Measurements from ENCODE around the gene CCDC136. TPM values are rescaled to one million over a fixed set of nuclear protein-coding genes. Genes with fewer than 3 reads are reported as not detected.

Gene CCDC136
- total RNA-seq, 2 experiments from 2014 or later, result 8.8 to 8.9 TPM

- POLR2A ChIA-PET, result no interaction called here
- H3K4me3 Mint-ChIP-seq, result no peak overlapping the region
- intact Hi-C loops (cut with micrococcal nuclease), result loop anchor here (10.0 kb wide), 2 partner anchors 412 to 442 kb away; partner anchors contain the start of gene HILPDA
Observed at GRCh38 chr7:128867241-128867640, 75.5 kb downstream of the CCDC136 start.

GRCh38 chr7:128867842-128868623 lies 76.3 kb downstream of the CCDC136 start:
- peaks cover 3% of the 10 kb centered on the region for H3K27me3 Mint-ChIP-seq
- no peak for DNase-seq
- no peak overlapping the region for H3K27ac Mint-ChIP-seq
- CTCF ChIA-PET, result interaction anchor here (0.7 to 1.3 kb wide), 4 partner anchors 16 to 351 kb away, joined by 3 read pairs; no protein-coding TSS in a partner anchor
- POLR2A ChIA-PET, result no interaction called here
- no peaks in the 10 kb centered on the region for H3K9me3 Mint-ChIP-seq
- peaks cover 7% of the 10 kb centered on the region for H3K36me3 Mint-ChIP-seq
- peak overlapping the region; percentile 43 for H3K4me3 Mint-ChIP-seq
- peaks cover 17% of the 10 kb centered on the region for H3K4me1 Mint-ChIP-seq (ENCODE audit: low read depth)
- intact Hi-C loops (cut with micrococcal nuclease), result loop anchor here (10.0 kb wide), 2 partner anchors 413 to 443 kb away; partner anchors contain the start of gene HILPDA

More at GRCh38 chr7:128867241-128867640, 75.5 kb downstream of the CCDC136 start:
- H3K4me1 Mint-ChIP-seq (ENCODE audit: low read depth), result peaks cover 21% of the 10 kb centered on the region
- peaks cover 4% of the 10 kb centered on the region for H3K27me3 Mint-ChIP-seq
- H3K27ac Mint-ChIP-seq, result no peak overlapping the region
- CTCF ChIA-PET, result interaction anchor here (0.7 to 1.3 kb wide), 5 partner anchors 16 to 351 kb away, joined by 3 read pairs; no protein-coding TSS in a partner anchor
- H3K9me3 Mint-ChIP-seq, result no peaks in the 10 kb centered on the region
- no peak for DNase-seq
- H3K36me3 Mint-ChIP-seq, result peaks cover 13% of the 10 kb centered on the region

GRCh38 chr7:128868624-128869137 lies 76.9 kb downstream of the CCDC136 start:
- H3K4me1 Mint-ChIP-seq (ENCODE audit: low read depth), result peaks cover 15% of the 10 kb centered on the region
- ChIA-PET CTCF (interaction anchor here (0.9 to 1.5 kb wide), 5 partner anchors 13 to 223 kb away, joined by 3 to 6 read pairs (median 5); no protein-coding TSS in a partner anchor), POLR2A (no interaction called here)
- no peak for DNase-seq
- intact Hi-C loops (cut with micrococcal nuclease), result loop anchor here (10.0 kb wide), 2 partner anchors 414 to 444 kb away; partner anchors contain the start of gene HILPDA
- peak overlapping the region; percentile 43 for H3K4me3 Mint-ChIP-seq
- H3K36me3 Mint-ChIP-seq, result peaks cover 7% of the 10 kb centered on the region
- peaks cover 3% of the 10 kb centered on the region for H3K27me3 Mint-ChIP-seq
- H3K9me3 Mint-ChIP-seq, result no peaks in the 10 kb centered on the region
- no peak overlapping the region for H3K27ac Mint-ChIP-seq

GRCh38 chr7:128869138-128869943 lies 77.6 kb downstream of the CCDC136 start:
- peaks cover 3% of the 10 kb centered on the region for H3K27me3 Mint-ChIP-seq
- peak; percentile 59 for DNase-seq
- CTCF ChIA-PET, result interaction anchor here (0.9 to 1.5 kb wide), 5 partner anchors 12 to 222 kb away, joined by 3 to 6 read pairs (median 5); no protein-coding TSS in a partner anchor

GRCh38 chr7:128869944-128870285 lies 78.1 kb downstream of the CCDC136 start:
- CTCF ChIA-PET, result interaction anchor here (1.3 to 1.5 kb wide), 4 partner anchors 12 to 222 kb away, joined by 3 to 6 read pairs (median 4); no protein-coding TSS in a partner anchor
- H3K9me3 Mint-ChIP-seq, result no peaks in the 10 kb centered on the region
- peak overlapping the region; percentile 5 for H3K4me3 Mint-ChIP-seq
- peaks cover 3% of the 10 kb centered on the region for H3K27me3 Mint-ChIP-seq
- peaks cover 7% of the 10 kb centered on the region for H3K36me3 Mint-ChIP-seq
- peaks cover 10% of the 10 kb centered on the region for H3K4me1 Mint-ChIP-seq (ENCODE audit: low read depth)
- intact Hi-C loops (cut with micrococcal nuclease), result loop anchor here (10.0 kb wide), 2 partner anchors 415 to 445 kb away; partner anchors contain the start of gene HILPDA
- peak; percentile 20 for DNase-seq
- POLR2A ChIA-PET, result no interaction called here
- H3K27ac Mint-ChIP-seq, result no peak overlapping the region

More at GRCh38 chr7:128869138-128869943, 77.6 kb downstream of the CCDC136 start:
- Mint-ChIP-seq H3K4me3 (peak overlapping the region; percentile 43), H3K9me3 (no peaks in the 10 kb centered on the region), H3K27ac (no peak overlapping the region), H3K4me1 (ENCODE audit: low read depth) (peaks cover 13% of the 10 kb centered on the region), H3K36me3 (peaks cover 7% of the 10 kb centered on the region)
- intact Hi-C loops (cut with micrococcal nuclease), result loop anchor here (10.0 kb wide), 2 partner anchors 415 to 445 kb away; partner anchors contain the start of gene HILPDA
- POLR2A ChIA-PET, result no interaction called here

GRCh38 chr7:128871050-128871449 lies 79.3 kb downstream of the CCDC136 start:
- ChIA-PET POLR2A (no interaction called here), CTCF (interaction anchor here (0.8 to 2.6 kb wide), 3 partner anchors 7 to 13 kb away, joined by 3 to 14 read pairs (median 3); partner anchors contain the start of gene ATP6V1F)
- no peak for DNase-seq
- intact Hi-C loops (cut with micrococcal nuclease), result no loop called here
- Mint-ChIP-seq H3K36me3 (no peaks in the 10 kb centered on the region), H3K27me3 (peaks cover 3% of the 10 kb centered on the region), H3K9me3 (no peaks in the 10 kb centered on the region), H3K4me3 (no peak overlapping the region), H3K27ac (no peak overlapping the region), H3K4me1 (ENCODE audit: low read depth) (peaks cover 10% of the 10 kb centered on the region)

Other genes with a start within 250 kb of the CCDC136 start
- under 1 TPM in 1 of 2 experiments, not detected in 1; 0.10 TPM for gene GARIN1A, start 119.7 kb upstream of the CCDC136 start, total RNA-seq
- gene CALU, start 52.6 kb upstream of the CCDC136 start, total RNA-seq, result 10 to 100 TPM; 43.2 to 44.2 TPM
- not detected for gene OPN1SW, start 16.2 kb upstream of the CCDC136 start, total RNA-seq
- under 1 TPM in 1 of 2 experiments, not detected in 1; 0.05 TPM for gene FLNC, start 38.4 kb downstream of the CCDC136 start, total RNA-seq
- 100 to 1,000 TPM; 113 to 117 TPM for gene ATP6V1F, start 70.9 kb downstream of the CCDC136 start, total RNA-seq
- gene KCP, start 118.7 kb downstream of the CCDC136 start, total RNA-seq, result under 1 TPM; 0.05 to 0.12 TPM
- gene IRF5, start 146.0 kb downstream of the CCDC136 start, total RNA-seq, result 10 to 100 TPM; 21.7 to 22.9 TPM

Data from activated CD4-positive, alpha-beta memory T cell treated with anti-CD3 and anti-CD28 coated beads for 36 hours (primary cell).